ENCODE measurements around the gene PLXDC1. TPM values are rescaled to one million over a fixed set of nuclear protein-coding genes. Genes with fewer than 3 reads are reported as not detected.
A peak's percentile ranks its signal among the peaks of the same experiment; 100 is the strongest.

Gene PLXDC1
- total and polyA plus RNA-seq, 2 of the 13 experiments (the other 11 are each of a cell fraction or from before 2014, with no cell fraction given): not detected

DNA sequence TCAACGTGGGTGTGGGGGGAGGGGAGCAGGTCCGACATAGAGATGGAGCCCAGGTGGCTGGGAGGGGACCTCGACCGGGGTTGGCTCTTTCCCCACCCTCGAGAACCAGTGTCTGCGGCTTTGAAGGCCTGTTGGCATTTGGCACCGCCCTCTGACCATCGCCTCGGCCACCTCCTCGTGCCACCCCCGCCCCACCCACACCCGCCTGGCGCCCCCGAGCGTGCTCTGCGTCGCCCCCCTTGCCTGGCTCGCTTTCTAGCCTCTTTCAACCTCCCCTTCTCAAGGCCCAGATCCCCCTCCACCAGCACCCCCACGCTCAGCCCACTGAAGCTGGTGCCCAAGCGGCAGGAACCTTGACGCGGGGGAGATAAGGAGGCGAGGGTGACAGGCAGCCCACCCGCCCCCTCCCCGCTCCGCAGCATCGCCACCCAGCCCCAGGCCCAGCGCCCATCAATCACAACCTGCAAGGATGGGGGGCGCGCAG is 45.4 kb upstream of the PLXDC1 start (continued):
- no peak for TF ChIP-seq SMC3 (IDR thresholded peaks at IDR 0.05; ENCODE audit: low read length)
- TF ChIP-seq ZNF264 (CRISPR knock-in tag; IDR thresholded peaks at IDR 0.05): no peak
- no peak for TF ChIP-seq HMGA1 (CRISPR knock-in tag; conservative IDR thresholded peaks at IDR 0.05)
- TF ChIP-seq RORA (CRISPR knock-in tag; IDR thresholded peaks at IDR 0.05): no peak
- TF ChIP-seq, protein P1, sequence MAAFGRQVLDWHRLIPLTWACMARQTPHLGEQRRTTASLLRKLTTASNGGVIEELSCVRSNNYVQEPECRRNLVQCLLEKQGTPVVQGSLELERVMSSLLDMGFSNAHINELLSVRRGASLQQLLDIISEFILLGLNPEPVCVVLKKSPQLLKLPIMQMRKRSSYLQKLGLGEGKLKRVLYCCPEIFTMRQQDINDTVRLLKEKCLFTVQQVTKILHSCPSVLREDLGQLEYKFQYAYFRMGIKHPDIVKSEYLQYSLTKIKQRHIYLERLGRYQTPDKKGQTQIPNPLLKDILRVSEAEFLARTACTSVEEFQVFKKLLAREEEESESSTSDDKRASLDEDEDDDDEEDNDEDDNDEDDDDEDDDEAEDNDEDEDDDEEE (CRISPR knock-in tag; IDR thresholded peaks at IDR 0.05): no peak
- TF ChIP-seq, protein P2, sequence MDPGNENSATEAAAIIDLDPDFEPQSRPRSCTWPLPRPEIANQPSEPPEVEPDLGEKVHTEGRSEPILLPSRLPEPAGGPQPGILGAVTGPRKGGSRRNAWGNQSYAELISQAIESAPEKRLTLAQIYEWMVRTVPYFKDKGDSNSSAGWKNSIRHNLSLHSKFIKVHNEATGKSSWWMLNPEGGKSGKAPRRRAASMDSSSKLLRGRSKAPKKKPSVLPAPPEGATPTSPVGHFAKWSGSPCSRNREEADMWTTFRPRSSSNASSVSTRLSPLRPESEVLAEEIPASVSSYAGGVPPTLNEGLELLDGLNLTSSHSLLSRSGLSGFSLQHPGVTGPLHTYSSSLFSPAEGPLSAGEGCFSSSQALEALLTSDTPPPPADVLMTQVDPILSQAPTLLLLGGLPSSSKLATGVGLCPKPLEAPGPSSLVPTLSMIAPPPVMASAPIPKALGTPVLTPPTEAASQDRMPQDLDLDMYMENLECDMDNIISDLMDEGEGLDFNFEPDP (CRISPR knock-in tag; conservative IDR thresholded peaks at IDR 0.05): no peak
- 0 out of 2 replicates have a peak, but pooled peaks have one; percentile 22 for TF ChIP-seq HNRNPL (IDR thresholded peaks at IDR 0.05; ENCODE audit: low read depth, low read length)
- TF ChIP-seq, protein P3, sequence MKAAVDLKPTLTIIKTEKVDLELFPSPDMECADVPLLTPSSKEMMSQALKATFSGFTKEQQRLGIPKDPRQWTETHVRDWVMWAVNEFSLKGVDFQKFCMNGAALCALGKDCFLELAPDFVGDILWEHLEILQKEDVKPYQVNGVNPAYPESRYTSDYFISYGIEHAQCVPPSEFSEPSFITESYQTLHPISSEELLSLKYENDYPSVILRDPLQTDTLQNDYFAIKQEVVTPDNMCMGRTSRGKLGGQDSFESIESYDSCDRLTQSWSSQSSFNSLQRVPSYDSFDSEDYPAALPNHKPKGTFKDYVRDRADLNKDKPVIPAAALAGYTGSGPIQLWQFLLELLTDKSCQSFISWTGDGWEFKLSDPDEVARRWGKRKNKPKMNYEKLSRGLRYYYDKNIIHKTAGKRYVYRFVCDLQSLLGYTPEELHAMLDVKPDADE (CRISPR knock-in tag; IDR thresholded peaks at IDR 0.05): no peak
- no peak for TF ChIP-seq SMARCE1 (IDR thresholded peaks at IDR 0.05; ENCODE audit: borderline replicate concordance)
- TF ChIP-seq, protein P4, sequence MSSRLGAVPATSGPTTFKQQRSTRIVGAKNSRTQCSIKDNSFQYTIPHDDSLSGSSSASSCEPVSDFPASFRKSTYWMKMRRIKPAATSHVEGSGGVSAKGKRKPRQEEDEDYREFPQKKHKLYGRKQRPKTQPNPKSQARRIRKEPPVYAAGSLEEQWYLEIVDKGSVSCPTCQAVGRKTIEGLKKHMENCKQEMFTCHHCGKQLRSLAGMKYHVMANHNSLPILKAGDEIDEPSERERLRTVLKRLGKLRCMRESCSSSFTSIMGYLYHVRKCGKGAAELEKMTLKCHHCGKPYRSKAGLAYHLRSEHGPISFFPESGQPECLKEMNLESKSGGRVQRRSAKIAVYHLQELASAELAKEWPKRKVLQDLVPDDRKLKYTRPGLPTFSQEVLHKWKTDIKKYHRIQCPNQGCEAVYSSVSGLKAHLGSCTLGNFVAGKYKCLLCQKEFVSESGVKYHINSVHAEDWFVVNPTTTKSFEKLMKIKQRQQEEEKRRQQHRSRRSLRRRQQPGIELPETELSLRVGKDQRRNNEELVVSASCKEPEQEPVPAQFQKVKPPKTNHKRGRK (CRISPR knock-in tag; IDR thresholded peaks at IDR 0.05): no peak
- 0 out of 2 replicates have a peak, but pooled peaks have one; percentile 3 for TF ChIP-seq ATF7-NPFF (CRISPR knock-in tag; IDR thresholded peaks at IDR 0.05; ENCODE audit: low read depth)
- TF ChIP-seq, protein P5, sequence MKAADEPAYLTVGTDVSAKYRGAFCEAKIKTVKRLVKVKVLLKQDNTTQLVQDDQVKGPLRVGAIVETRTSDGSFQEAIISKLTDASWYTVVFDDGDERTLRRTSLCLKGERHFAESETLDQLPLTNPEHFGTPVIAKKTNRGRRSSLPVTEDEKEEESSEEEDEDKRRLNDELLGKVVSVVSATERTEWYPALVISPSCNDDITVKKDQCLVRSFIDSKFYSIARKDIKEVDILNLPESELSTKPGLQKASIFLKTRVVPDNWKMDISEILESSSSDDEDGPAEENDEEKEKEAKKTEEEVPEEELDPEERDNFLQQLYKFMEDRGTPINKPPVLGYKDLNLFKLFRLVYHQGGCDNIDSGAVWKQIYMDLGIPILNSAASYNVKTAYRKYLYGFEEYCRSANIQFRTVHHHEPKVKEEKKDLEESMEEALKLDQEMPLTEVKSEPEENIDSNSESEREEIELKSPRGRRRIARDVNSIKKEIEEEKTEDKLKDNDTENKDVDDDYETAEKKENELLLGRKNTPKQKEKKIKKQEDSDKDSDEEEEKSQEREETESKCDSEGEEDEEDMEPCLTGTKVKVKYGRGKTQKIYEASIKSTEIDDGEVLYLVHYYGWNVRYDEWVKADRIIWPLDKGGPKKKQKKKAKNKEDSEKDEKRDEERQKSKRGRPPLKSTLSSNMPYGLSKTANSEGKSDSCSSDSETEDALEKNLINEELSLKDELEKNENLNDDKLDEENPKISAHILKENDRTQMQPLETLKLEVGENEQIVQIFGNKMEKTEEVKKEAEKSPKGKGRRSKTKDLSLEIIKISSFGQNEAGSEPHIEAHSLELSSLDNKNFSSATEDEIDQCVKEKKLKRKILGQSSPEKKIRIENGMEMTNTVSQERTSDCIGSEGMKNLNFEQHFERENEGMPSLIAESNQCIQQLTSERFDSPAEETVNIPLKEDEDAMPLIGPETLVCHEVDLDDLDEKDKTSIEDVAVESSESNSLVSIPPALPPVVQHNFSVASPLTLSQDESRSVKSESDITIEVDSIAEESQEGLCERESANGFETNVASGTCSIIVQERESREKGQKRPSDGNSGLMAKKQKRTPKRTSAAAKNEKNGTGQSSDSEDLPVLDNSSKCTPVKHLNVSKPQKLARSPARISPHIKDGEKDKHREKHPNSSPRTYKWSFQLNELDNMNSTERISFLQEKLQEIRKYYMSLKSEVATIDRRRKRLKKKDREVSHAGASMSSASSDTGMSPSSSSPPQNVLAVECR (CRISPR knock-in tag; IDR thresholded peaks at IDR 0.05; ENCODE audit: borderline replicate concordance): no peak
- TF ChIP-seq, protein P6, sequence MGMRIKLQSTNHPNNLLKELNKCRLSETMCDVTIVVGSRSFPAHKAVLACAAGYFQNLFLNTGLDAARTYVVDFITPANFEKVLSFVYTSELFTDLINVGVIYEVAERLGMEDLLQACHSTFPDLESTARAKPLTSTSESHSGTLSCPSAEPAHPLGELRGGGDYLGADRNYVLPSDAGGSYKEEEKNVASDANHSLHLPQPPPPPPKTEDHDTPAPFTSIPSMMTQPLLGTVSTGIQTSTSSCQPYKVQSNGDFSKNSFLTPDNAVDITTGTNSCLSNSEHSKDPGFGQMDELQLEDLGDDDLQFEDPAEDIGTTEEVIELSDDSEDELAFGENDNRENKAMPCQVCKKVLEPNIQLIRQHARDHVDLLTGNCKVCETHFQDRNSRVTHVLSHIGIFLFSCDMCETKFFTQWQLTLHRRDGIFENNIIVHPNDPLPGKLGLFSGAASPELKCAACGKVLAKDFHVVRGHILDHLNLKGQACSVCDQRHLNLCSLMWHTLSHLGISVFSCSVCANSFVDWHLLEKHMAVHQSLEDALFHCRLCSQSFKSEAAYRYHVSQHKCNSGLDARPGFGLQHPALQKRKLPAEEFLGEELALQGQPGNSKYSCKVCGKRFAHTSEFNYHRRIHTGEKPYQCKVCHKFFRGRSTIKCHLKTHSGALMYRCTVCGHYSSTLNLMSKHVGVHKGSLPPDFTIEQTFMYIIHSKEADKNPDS (CRISPR knock-in tag; IDR thresholded peaks at IDR 0.05): 0 out of 2 replicates have a peak, but pooled peaks have one; percentile 32
- TF ChIP-seq ZNF674 (CRISPR knock-in tag; IDR thresholded peaks at IDR 0.05; ENCODE audit: low read depth): no peak
